Uterus (tissue), 4 donors: ENCODE data around the gene CDC42BPA. TPM values are rescaled to one million over a fixed set of nuclear protein-coding genes. Genes with fewer than 3 reads are reported as not detected.

ENCODE experiments used
- DNase-seq, 2 donors: peaks; one replicate each; pipeline ENCODE4 v3.0.0-alpha.2; 2019 to 2020
- H3K27ac ChIP-seq, 2 donors: fragments of 200-600 bp; sonication (generic); 1 replicate in 1 of 2; 2 replicates in 1 of 2; pipeline ENCODE4 v1.5.1; 2016 to 2018
- H3K27me3 ChIP-seq, 2 donors: fragments of 200-600 bp; sonication (generic); one replicate each; pipeline ENCODE4 v1.5.1; 2018 to 2019; ENCODE audit warnings: control low read depth in 1 of 2
- H3K36me3 ChIP-seq, 2 donors: fragments of 200-600 bp; sonication (generic); one replicate each; pipeline ENCODE4 v1.5.1; 2019; ENCODE audit warnings: control low read depth in 1 of 2
- H3K4me1 ChIP-seq, 2 donors: fragments of 200-600 bp; sonication (generic); one replicate each; pipeline ENCODE4 v1.5.1; 2018 to 2019; ENCODE audit warnings: control low read depth in 1 of 2
- H3K4me3 ChIP-seq, 2 donors: fragments of 200-600 bp; sonication (generic); 1 replicate in 1 of 2; 2 replicates in 1 of 2; pipeline ENCODE4 v1.5.1; 2018 to 2019; ENCODE audit warnings: mild to moderate bottlenecking in 1 of 2
- H3K9me3 ChIP-seq, 2 donors: fragments of 200-600 bp; sonication (generic); one replicate each; pipeline ENCODE4 v1.5.1; 2019; ENCODE audit warnings: control low read depth in 1 of 2
- CTCF ChIP-seq, 4 experiments: fragments of 200-600 bp in 2 of 4; fragments of 450-650 bp in 2 of 4; sonication (generic) in 2 of 4; IDR thresholded peaks; one replicate each; pipeline ENCODE4 v1.5.1; 2016 to 2019; ENCODE audit warnings: antibody characterized with exemption in 4 of 4, mild to moderate bottlenecking in 2 of 4, moderate library complexity in 1 of 4
- POLR2A ChIP-seq, 2 donors: fragments of 450-650 bp; IDR thresholded peaks; one replicate each; pipeline ENCODE4 v1.6.1; 2016; ENCODE audit warnings: antibody characterized with exemption in 2 of 2, mild to moderate bottlenecking in 1 of 2, moderate library complexity in 1 of 2
- intact Hi-C: fragments of 100-400 bp; cut with DNase I; formaldehyde crosslinking; loops from one replicate; pipeline ENCODE4 v1.15.1; 2023; ENCODE audit warnings: low total_unique reads
- small RNA-seq: library from RNA; depleted of rRNA; stranded (forward); fragments of <200 nt; gene quantifications from one replicate; pipeline ENCODE3, GENCODE V24; 2016
- total RNA-seq, 4 donors: library from RNA; depleted of rRNA in 3 of 4; stranded (reverse); fragments of >200 nt in 3 of 4; gene quantifications; one replicate each; pipeline versions ENCODE4 v1.1.0 to v1.2.4, GENCODE V29; 2014 to 2023
- donor health status: DM: yes; HTN: yes; CAD: no.

The CDC42BPA gene
- total RNA-seq, 4 donors from 2014 or later: 32.9 to 116 (median 55.2) TPM

- intact Hi-C loops: no loop called here
- Histone ChIP-seq H3K9me3 (no peaks in the 10 kb centered on the region), H3K36me3 (no peaks in the 10 kb centered on the region), H3K27ac (peak overlapping the region in 1 of 2 donors; percentile 13), H3K27me3 (no peaks in the 10 kb centered on the region), H3K4me3 (no peak overlapping the region), H3K4me1 (peaks cover 3 to 4% of the 10 kb centered on the region in 2 donors)
- DNase-seq: no peak
- TF ChIP-seq POLR2A (IDR thresholded peaks at IDR 0.05) (no peak), CTCF (IDR thresholded peaks at IDR 0.05) (no peak)
Measured at GRCh38 chr1:226943927-226944326, 374.4 kb downstream of the CDC42BPA start.

GRCh38 chr1:226943156-226943555 is 375.1 kb downstream of the CDC42BPA start:
- TF ChIP-seq POLR2A (IDR thresholded peaks at IDR 0.05): no peak
- H3K4me3 ChIP-seq: no peak overlapping the region
- intact Hi-C loops: no loop called here
- no peak for DNase-seq
- no peaks in the 10 kb centered on the region for H3K36me3 ChIP-seq
- no peak overlapping the region for H3K27ac ChIP-seq
- no peaks in the 10 kb centered on the region for H3K9me3 ChIP-seq
- H3K4me1 ChIP-seq: peaks cover 3 to 6% of the 10 kb centered on the region in 2 donors
- H3K27me3 ChIP-seq: no peaks in the 10 kb centered on the region

- TF ChIP-seq POLR2A (IDR thresholded peaks at IDR 0.05) (no peak), CTCF (IDR thresholded peaks at IDR 0.05) (no peak)
- H3K4me1 ChIP-seq: peaks cover 3 to 6% of the 10 kb centered on the region in 2 donors
- H3K36me3 ChIP-seq: no peaks in the 10 kb centered on the region
- H3K4me3 ChIP-seq: no peak overlapping the region
- no peak overlapping the region for H3K27ac ChIP-seq
- H3K27me3 ChIP-seq: no peaks in the 10 kb centered on the region
- no peaks in the 10 kb centered on the region for H3K9me3 ChIP-seq
- no peak for DNase-seq
- intact Hi-C loops: no loop called here
Measured at GRCh38 chr1:226942392-226942791, 375.9 kb downstream of the CDC42BPA start.

- intact Hi-C loops: no loop called here
- peak overlapping the region; percentile 72 to 87 for H3K27ac ChIP-seq
- no peak for DNase-seq
- no peaks in the 10 kb centered on the region for H3K9me3 ChIP-seq
- peaks cover 3 to 6% of the 10 kb centered on the region in 2 donors for H3K4me1 ChIP-seq
- TF ChIP-seq POLR2A (IDR thresholded peaks at IDR 0.05) (no peak), CTCF (IDR thresholded peaks at IDR 0.05) (no peak)
- no peaks in the 10 kb centered on the region for H3K36me3 ChIP-seq
- peak overlapping the region; percentile 97 to 98 for H3K4me3 ChIP-seq
- H3K27me3 ChIP-seq: no peaks in the 10 kb centered on the region
Measured at GRCh38 chr1:226940806-226941067, 377.6 kb downstream of the CDC42BPA start.

- Histone ChIP-seq H3K36me3 (no peaks in the 10 kb centered on the region), H3K4me3 (peak within 1 kb of the TSS; percentile 97 to 98), H3K4me1 (peaks cover 3 to 6% of the 10 kb centered on the region in 2 donors), H3K9me3 (no peaks in the 10 kb centered on the region), H3K27me3 (no peaks in the 10 kb centered on the region), H3K27ac (peak within 1 kb of the TSS; percentile 96 to 98)
- DNase-seq: peak; percentile 99
- intact Hi-C loops: no loop called here
- TF ChIP-seq POLR2A (IDR thresholded peaks at IDR 0.05) (peak in 1 of 2 donors; percentile 61), CTCF (IDR thresholded peaks at IDR 0.05) (peak in 2 of 4 experiments; percentile 1 to 30)
Measured at GRCh38 chr1:226940029-226940805, 378.1 kb downstream of the CDC42BPA start, which contains the start of gene COQ8A. TSS of gene COQ8A (plus strand) at chr1:226940294. CDS start at chr1:226961386, 21,092 bp downstream.

Small RNA genes within 50 kb of the gene (small RNA-seq; reads per million reads assigned to genes)
- gene AL353689.1: not detected

Other genes with a start within 250 kb of the CDC42BPA start
- gene ZNF678, start 245.1 kb upstream of the CDC42BPA start, total RNA-seq: 10 to 100 TPM in 3 of 4 donors, 1 to 10 TPM in 1; 9.7 to 51.4 (median 18.6) TPM